Measurements from ENCODE around the gene EPM2A. TPM values are rescaled to one million over a fixed set of nuclear protein-coding genes. Genes with fewer than 3 reads are reported as not detected.

The EPM2A gene
- total RNA-seq, 1 experiment from 2014 or later = 11.8 TPM

DNA sequence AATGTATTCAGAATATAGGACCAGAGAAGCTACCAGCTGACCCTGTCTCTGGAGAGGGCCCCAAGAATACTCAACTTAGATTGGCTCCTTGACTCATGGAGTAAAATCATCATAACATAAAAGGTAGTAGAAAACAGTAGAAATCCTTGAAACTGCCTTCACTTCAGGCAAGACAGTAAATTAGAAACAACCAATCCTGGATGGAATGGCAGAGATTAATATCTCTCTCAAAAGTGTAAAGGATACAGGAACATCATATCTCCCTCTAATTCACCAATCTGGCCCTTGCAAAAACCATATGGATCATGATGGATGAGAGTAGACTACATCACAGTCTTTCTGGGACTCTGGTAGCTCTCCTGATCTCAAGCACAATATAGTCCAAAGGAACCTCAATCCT lies 20.4 kb upstream of the EPM2A start:
- no peaks in the 10 kb centered on the region for H3K9me3 ChIP-seq (ENCODE audit: low read depth, low read length, poor library complexity, severe bottlenecking)
- POLR2A ChIA-PET (ENCODE audit: low non-redundant PET) = no interaction called here
- CTCF ChIA-PET = no interaction called here
- peaks cover 19% of the 10 kb centered on the region for H3K4me1 ChIP-seq (ENCODE audit: insufficient read depth, low read length, poor library complexity, severe bottlenecking)
- no peaks in the 10 kb centered on the region for H3K27me3 ChIP-seq (replicated peaks; ENCODE audit: insufficient read depth, low read depth, low read length, poor library complexity)
- no peaks in the 10 kb centered on the region for H3K36me3 ChIP-seq (ENCODE audit: insufficient read depth, low read length, poor library complexity, severe bottlenecking)
- H3K27ac ChIP-seq (ENCODE audit: low read depth, low read length, poor library complexity, severe bottlenecking) = peak overlapping the region; percentile 80
- intact Hi-C loops (cut with micrococcal nuclease; ENCODE audit: unreplicated experiment) = no loop called here
- TF ChIP-seq, protein P1, sequence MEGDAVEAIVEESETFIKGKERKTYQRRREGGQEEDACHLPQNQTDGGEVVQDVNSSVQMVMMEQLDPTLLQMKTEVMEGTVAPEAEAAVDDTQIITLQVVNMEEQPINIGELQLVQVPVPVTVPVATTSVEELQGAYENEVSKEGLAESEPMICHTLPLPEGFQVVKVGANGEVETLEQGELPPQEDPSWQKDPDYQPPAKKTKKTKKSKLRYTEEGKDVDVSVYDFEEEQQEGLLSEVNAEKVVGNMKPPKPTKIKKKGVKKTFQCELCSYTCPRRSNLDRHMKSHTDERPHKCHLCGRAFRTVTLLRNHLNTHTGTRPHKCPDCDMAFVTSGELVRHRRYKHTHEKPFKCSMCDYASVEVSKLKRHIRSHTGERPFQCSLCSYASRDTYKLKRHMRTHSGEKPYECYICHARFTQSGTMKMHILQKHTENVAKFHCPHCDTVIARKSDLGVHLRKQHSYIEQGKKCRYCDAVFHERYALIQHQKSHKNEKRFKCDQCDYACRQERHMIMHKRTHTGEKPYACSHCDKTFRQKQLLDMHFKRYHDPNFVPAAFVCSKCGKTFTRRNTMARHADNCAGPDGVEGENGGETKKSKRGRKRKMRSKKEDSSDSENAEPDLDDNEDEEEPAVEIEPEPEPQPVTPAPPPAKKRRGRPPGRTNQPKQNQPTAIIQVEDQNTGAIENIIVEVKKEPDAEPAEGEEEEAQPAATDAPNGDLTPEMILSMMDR (conservative IDR thresholded peaks at IDR 0.05; ENCODE audit: low read depth, low read length) = no peak
- no peak for TF ChIP-seq EZH2 (IDR thresholded peaks at IDR 0.05; ENCODE audit: borderline replicate concordance, low read depth, low read length, poor library complexity, severe bottlenecking)
- H3K4me3 ChIP-seq (ENCODE audit: low read depth, low read length, poor library complexity, severe bottlenecking) = no peak overlapping the region
- no peak for DNase-seq (ENCODE audit: low spot score)
- BruUV-seq (replicated peaks) = no TSS peak

DNA sequence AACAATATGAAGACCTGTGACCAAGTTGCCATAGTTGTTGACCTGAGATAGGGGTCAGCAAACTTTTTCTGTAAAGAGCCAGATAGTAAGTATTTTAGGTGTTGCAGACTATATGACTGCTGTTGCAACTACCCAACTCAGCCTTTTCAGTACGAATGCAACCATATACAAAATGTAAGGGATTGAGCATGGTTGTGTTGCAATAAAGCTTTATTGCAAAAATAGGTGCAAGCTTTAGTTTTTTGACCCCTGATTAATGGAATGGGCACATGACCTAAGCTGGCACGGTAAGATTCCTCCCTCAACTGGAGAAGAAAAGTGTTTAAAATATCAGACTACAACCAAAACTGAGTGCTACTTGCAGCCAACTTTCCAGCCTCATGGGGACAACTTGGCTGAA lies 17.3 kb upstream of the EPM2A start:
- TF ChIP-seq, protein P1 (conservative IDR thresholded peaks at IDR 0.05; ENCODE audit: low read depth, low read length) = no peak
- no peak for TF ChIP-seq EZH2 (IDR thresholded peaks at IDR 0.05; ENCODE audit: borderline replicate concordance, low read depth, low read length, poor library complexity, severe bottlenecking)
- Histone ChIP-seq H3K27ac (ENCODE audit: low read depth, low read length, poor library complexity, severe bottlenecking) (no peak overlapping the region), H3K4me1 (ENCODE audit: insufficient read depth, low read length, poor library complexity, severe bottlenecking) (peaks cover 27% of the 10 kb centered on the region), H3K36me3 (ENCODE audit: insufficient read depth, low read length, poor library complexity, severe bottlenecking) (no peaks in the 10 kb centered on the region), H3K4me3 (ENCODE audit: low read depth, low read length, poor library complexity, severe bottlenecking) (no peak overlapping the region), H3K9me3 (ENCODE audit: low read depth, low read length, poor library complexity, severe bottlenecking) (peaks cover 5% of the 10 kb centered on the region), H3K27me3 (replicated peaks; ENCODE audit: insufficient read depth, low read depth, low read length, poor library complexity) (no peaks in the 10 kb centered on the region)
- BruUV-seq (replicated peaks) = no TSS peak
- no peak for DNase-seq (ENCODE audit: low spot score)
- CTCF ChIA-PET = no interaction called here
- intact Hi-C loops (cut with micrococcal nuclease; ENCODE audit: unreplicated experiment) = no loop called here
- POLR2A ChIA-PET (ENCODE audit: low non-redundant PET) = interaction anchor here (0.7 kb wide), 1 partner anchor 40 kb away, joined by 3 read pairs; no protein-coding TSS in a partner anchor

DNA sequence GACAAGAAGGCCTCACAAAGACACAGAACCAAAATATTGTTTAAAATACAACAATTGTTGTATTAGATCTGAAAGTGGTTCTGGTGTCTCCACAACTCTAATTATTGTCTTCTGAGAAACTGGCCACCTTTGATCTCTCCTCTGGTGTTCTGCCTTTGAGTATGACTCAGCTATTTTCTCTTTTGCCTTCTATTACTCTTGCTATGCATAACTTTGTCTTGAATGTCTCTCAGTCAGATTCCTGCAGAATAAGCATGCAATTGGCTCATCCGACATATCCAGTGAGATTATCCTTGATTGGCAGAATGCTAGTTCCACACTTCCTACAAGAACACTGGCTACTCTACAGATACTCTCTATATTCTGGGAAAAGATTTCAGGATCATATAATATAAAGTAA lies 14.3 kb upstream of the EPM2A start:
- peak; percentile 63 for DNase-seq (ENCODE audit: low spot score)

More for the DNA sequence above, 14.3 kb upstream of the EPM2A start:
- Histone ChIP-seq H3K36me3 (ENCODE audit: insufficient read depth, low read length, poor library complexity, severe bottlenecking) (no peaks in the 10 kb centered on the region), H3K27me3 (replicated peaks; ENCODE audit: insufficient read depth, low read depth, low read length, poor library complexity) (no peaks in the 10 kb centered on the region), H3K4me3 (ENCODE audit: low read depth, low read length, poor library complexity, severe bottlenecking) (no peak overlapping the region), H3K9me3 (ENCODE audit: low read depth, low read length, poor library complexity, severe bottlenecking) (peaks cover 12% of the 10 kb centered on the region), H3K4me1 (ENCODE audit: insufficient read depth, low read length, poor library complexity, severe bottlenecking) (peaks cover 8% of the 10 kb centered on the region), H3K27ac (ENCODE audit: low read depth, low read length, poor library complexity, severe bottlenecking) (peak overlapping the region; percentile 36)
- intact Hi-C loops (cut with micrococcal nuclease; ENCODE audit: unreplicated experiment) = no loop called here
- ChIA-PET CTCF (no interaction called here), POLR2A (ENCODE audit: low non-redundant PET) (no interaction called here)
- TF ChIP-seq EZH2 (IDR thresholded peaks at IDR 0.05; ENCODE audit: borderline replicate concordance, low read depth, low read length, poor library complexity, severe bottlenecking) = no peak
- TF ChIP-seq, protein P1 (conservative IDR thresholded peaks at IDR 0.05; ENCODE audit: low read depth, low read length) = no peak
- no TSS peak for BruUV-seq (replicated peaks)
